ENCODE results near the gene SMAD4.
A peak's percentile ranks its signal among the peaks of the same experiment; 100 is the strongest.
"Not testable (repeated sequence)": the region's sequence is repeated elsewhere in the genome, so short reads cannot be mapped to it uniquely, and the experiment has no call there.

The SMAD4 gene

DNA sequence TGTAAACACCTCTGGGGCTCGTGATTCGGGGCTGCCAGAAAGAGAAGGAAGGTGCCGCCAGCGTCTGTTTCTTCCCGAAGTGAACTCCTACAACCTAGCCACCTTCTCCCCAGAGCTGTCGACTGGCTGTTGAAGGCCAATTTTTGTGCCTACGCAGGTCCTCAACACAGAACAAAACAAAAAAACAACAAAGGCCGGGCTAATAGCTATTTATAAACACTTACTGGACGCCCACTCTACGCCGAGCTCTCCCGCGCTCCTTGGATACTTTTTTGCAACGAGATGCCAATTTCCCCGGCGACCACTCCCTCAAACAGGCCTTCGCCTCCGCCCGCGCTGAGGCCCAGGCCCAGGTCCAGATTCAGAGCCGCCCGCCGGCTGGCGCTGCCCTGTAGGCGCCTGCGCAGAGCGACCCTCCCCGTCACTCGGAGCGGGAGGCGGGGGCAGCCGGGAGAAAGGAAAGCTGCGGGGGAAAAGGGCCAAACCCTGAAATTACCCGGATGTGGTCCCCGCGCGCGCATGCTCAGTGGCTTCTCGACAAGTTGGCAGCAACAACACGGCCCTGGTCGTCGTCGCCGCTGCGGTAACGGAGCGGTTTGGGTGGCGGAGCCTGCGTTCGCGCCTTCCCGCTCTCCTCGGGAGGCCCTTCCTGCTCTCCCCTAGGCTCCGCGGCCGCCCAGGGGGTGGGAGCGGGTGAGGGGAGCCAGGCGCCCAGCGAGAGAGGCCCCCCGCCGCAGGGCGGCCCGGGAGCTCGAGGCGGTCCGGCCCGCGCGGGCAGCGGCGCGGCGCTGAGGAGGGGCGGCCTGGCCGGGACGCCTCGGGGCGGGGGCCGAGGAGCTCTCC lies at the start of gene SMAD4:
TSS of gene SMAD4 (plus strand) at position 520 of the 843 bp plus-strand sequence. CDS start 16,834 bp downstream, outside the sequence.
- DNase-seq (ENCODE audit: low spot score): peak; percentile 93

DNA sequence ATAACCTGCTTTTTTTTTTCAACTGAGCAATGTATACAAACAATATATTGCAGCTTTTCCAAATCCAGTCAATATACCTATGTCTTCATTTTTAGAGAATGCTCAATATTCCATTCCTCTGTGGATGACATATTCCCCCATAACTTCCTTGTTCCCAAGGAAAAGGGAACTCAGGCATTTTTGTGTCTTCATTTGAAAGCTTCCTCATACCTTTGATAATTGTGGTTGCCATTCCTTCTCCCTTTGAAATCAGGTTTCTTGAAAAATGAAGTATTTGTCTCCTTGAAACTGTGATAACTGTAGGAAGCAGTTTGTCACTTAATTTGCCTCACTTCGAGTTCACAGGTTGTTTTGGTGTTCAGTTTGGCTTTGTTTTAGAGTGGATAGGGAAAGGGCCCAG lies 48.6 kb upstream of the SMAD4 start:
- no peak for DNase-seq (ENCODE audit: low spot score)

DNA sequence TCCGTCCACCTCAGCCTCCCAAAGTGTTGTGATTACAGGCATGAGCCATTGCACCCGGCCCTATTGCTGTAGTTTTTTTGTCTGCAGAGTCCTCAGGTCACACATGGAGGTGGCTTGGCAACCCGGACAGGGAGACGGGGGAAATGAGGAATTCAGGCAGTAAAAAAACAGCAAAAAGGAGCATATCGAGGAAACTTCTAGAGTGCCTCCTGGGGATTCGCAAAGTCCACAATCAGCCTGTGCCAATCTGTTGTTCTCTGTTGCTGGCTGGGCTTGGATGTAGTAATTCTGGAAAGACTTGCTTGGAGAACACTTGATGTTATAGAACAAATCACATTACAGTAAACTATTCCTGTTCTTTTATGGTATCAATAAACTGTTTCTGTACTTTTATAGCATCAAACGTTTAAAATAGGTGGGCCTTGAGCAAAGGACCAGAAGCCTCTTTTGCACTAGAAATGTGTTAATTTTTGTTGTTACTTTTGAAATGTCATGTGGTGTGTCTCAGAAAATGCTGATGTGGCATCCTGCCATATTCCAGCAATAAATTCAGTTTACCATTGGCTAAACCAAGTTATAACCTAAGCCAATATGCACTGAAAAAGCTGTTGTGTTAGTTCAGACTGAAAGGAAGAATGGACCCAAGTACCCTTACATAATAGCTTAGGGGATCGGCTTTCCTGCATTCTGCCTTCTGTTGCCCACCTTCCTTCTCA lies 47.8 kb upstream of the SMAD4 start:
- no peak for DNase-seq (ENCODE audit: low spot score)

DNA sequence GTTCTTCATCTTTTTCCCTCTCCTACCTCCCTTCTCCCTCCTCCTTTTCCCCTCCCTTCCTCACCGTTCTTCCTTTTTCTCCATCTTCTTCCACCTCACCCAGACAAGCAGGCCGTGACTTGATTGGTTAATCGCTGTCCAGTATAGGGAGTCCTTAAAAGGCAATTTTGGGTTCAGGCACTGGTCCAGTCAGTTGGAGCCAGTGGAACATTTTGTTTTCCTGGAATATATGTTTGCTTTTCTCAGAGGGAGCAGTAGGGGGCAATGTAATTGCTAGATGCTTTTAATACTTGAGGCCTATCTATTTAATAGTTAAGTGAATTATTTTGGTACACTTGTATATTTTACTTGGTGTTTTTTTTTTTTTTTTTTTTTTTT lies 47.2 kb upstream of the SMAD4 start:
- no peak for DNase-seq (ENCODE audit: low spot score)

DNA sequence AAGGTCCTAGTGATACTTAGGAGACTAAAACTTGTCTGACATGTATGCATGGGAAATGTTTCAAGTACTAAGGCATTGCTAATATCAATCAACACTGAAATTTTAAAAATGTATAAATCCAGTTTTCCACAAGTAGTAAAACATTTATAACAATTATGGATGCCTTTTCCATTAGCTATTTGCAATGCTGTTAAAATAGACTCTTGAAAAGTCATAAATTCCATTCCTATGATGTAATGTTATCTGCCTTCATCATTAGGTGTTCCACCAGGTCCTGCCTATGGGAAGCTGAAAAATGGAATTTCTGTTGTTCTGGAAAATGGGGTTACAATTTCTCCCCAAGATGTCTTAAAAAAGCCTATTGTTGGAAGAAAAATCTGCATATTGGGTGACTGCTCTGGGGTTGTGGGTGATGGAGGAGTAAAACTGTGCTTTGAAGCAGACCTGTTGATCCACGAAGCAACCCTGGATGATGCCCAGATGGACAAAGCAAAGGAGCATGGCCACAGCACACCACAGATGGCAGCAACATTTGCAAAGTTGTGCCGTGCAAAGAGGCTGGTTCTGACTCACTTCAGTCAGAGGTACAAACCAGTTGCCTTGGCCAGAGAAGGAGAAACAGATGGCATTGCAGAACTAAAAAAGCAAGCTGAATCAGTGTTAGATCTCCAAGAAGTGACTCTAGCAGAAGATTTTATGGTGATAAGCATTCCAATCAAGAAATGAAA lies 43.5 kb upstream of the SMAD4 start:
- DNase-seq (ENCODE audit: low spot score): no peak

DNA sequence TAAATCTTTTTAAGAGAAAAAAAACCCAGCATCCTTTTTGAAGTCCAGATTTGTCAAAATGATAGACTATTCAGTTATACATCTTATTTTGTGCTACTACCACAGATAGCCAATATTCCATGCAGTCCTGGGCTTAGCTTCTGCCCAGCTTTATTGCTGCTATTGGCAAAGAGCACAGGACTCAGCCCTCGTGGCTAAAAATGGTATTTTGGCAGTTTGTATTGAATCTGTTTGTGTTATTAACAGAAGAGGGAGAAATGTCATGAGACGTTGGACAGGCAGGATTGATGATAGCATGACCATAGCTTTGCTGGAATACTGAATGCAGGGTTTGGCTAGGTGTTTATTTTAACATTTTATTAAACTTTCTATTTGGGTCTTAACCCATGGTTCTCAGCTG lies 42.8 kb upstream of the SMAD4 start:
- DNase-seq (ENCODE audit: low spot score): no peak

DNA sequence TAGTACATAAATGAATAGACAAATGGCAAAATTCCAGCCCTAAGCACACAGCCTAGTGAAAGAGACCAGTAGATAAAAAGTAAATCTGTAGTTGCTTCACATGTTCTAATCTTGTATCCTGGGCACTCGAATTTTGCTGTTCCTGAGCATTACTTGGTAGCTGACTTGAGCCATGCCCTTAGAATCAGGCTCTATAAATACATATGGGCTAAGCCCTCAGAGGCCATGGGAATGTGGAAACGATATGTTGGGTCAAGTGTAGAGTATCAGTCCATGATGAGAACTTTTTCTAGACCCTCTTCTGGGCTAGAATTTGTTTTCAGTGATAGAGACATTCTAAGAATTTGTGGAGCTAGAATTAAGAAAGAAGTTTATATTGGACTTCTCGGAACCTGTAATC lies 40.3 kb upstream of the SMAD4 start:
- DNase-seq (ENCODE audit: low spot score): no peak

DNA sequence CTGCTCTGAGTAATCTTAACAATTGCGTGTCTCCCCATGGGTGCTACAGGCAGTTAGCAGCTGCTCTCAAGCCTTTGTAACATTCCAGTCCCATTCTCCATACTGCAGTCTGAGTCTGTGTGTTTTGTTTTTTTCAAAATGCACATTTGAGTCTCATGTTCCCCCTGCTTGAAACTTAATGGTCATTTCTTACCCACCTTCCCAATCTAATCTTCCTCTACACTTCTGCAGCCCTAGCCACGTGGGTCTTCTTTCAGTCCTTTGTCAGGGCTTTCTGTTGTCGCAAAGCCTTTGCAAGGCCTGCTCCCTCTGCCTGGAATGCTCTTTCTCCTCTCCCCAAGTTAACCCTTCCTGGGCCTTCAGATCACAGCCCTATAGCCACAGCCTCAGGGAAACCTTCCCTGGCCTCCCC lies 37.7 kb upstream of the SMAD4 start:
- DNase-seq (ENCODE audit: low spot score): no peak

DNA sequence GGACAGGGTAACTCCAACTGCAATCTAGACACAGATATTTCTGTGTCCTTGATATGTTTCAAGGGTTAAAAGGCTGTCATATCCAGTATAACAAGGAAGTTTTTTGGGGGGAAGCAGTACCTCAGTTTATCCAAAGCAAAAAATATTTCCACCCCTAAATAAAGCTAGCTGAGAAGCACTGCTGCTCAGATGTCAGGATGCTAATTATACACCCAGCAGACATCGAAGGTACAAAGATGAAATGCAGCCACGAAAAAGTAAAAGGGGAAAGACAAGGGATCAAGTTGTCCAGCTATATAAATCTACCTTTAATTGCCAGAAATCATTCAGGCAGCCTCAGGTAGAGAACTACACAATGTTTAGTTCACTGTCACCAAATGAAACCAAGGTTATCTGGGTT lies 36.0 kb upstream of the SMAD4 start:
- DNase-seq (ENCODE audit: low spot score): no peak

DNA sequence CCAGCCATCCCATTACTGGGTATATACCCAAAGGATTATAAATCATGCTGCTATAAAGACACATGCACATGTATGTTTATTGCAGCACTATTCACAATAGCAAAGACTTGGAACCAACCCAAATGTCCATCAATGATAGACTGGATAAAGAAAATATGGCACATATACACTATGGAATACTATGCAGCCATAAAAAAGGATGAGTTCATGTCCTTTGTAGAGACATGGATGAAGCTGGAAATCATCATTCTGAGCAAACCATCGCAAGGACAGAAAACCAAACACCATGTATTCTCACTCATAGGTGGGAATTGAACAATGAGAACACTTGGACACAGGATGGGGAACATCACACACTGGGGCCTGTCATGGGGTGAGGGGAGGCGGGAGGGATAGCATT lies 26.8 kb upstream of the SMAD4 start:
- DNase-seq (ENCODE audit: low spot score): not testable (repeated sequence)

DNA sequence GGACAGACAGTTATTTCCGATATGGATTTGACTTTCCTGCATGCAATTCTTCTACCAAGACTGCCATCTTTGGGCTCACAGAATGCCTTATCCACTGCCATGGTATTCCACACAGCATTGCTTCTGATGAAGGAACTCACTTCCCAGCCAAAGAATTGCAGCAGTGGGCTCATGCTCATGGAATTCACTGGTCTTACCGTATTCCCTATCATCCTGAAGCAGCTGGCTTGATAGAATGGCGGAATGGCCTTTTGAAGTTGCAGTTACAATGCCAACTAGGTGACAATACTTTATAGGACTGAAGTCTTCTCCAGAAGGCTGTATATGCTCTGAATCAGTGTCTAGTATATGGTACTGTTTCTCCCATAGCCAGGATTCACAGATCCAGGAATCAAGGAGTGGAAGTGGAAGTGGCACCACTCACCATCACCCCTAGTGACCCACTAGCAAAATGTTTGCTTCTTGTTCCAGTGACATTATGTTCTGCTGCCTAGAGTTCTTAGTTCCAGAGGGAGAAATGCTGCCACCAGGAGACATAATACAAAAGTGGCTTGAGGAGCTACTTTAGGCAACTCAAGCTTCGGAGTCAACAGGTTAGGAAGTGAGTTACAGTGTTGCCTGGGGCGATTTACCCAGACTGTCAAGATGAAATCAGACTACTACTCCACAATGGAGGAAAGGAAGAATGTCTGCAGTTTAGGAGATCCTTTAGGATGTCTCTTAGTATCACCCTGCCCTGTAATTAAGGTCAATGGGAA lies 23.8 kb upstream of the SMAD4 start:
- DNase-seq (ENCODE audit: low spot score): no peak

DNA sequence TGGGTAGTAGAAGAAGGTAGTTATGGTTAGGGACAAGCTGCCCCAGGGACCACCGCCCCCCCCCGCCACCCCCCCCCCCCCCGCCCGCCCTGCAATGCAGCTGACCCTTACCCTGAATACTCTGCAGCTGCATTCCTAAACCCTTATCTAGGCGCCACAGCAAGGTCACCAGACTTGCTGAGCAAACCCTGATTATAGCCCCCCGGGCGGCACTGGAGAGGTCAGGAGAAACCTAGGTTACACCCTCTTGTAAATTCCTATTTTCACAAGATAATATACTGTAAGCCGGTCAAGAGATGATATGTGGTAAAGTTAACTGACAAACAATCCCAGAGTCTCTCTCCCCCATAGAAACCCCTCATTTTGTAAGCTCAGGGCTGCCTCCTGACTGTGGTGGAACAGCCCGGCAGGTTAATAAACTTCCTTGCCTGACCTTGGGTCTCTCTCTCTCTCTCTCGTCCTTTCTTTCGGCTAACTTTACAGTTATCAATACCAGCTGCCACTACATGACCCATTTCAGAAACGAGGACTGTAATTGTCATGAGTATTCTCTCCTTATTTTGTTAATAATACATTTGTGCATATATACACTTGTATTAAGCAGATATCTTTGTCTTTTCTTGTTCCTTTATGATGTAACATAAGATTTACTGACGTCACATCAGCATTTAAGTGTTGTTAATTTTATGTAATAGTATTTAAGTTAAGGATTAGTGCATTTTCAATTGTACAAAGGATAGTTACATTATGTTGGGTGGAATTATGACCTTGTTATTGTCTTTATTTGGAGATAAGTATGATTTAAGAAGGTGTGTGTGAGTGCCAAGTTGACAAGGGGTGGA lies 22.8 kb upstream of the SMAD4 start:
- no peak for DNase-seq (ENCODE audit: low spot score)

DNA sequence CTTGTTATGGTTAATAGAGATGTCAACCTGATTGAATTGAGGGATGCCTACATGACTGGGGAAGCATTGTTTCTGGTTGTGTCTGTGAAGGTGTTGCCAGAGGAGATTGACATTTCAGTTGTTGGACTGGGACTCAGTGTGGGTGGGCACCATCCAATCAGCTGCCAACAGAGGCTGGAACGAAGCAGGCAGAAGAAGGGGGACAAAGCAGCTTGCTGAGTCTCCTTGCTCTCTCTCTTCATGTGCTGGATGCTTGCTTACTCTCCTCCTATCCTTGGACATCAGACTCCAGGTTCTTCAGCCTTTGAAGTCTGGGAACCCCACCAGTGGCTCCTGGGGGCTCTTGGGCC lies 22.2 kb upstream of the SMAD4 start:
- no peak for DNase-seq (ENCODE audit: low spot score)

DNA sequence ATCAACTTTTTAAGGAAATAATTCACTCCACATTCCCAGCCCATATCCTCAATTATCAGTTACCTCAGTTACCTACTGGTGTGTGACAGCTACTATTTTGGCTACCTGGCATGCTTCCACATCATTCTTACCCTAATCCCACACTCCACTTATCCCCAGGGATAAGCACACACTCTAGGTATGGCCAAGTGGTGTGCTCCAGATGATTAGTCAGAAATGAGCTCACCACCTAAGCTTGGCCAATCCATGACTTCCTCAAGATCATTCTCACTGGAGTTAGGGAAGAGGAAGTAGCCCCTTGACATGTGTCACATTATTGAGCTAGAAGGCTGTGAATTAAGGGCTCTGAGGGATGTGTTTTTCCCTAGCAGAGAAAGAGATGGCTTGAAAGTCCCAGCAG lies 20.9 kb upstream of the SMAD4 start:
- peak; percentile 59 for DNase-seq (ENCODE audit: low spot score)

DNA sequence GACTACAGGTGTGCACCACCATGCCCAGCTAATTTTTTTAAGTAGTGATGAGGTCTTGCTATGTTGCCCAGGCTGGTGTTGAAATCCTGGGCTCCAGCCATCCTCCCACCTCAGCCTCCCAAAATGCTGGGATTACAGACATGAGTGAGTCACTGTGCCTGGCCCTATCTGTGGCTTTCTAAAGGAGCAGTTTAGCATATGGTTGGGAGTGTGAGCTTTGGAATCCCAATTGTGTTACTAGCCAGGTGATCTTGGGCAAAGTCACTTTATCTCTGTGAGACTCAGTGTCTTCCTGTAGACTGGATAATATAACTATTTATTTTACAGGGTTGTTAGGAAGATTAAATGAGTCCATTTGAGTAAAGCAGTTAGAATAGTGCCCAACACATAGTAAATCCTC lies 19.8 kb upstream of the SMAD4 start:
- DNase-seq (ENCODE audit: low spot score): no peak

DNA sequence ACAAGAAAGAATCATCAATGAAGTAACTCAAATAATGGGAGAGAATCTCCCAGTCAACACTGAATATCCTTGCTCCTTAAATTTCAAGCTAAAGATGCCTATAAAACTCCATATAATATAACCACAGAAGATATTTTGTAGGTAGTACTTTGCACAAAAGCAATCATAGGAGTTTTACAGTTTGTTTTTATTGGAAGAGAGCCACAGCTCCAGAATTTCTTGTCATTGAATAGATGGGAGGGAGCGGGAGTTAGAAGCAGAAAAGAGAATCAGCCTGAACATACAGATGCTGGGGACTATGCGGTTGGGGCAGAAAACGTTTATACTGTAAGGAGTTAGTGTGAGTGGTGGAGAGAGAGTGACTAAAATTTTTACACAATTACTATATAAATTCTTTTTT lies 18.3 kb upstream of the SMAD4 start:
- DNase-seq (ENCODE audit: low spot score): no peak

DNA sequence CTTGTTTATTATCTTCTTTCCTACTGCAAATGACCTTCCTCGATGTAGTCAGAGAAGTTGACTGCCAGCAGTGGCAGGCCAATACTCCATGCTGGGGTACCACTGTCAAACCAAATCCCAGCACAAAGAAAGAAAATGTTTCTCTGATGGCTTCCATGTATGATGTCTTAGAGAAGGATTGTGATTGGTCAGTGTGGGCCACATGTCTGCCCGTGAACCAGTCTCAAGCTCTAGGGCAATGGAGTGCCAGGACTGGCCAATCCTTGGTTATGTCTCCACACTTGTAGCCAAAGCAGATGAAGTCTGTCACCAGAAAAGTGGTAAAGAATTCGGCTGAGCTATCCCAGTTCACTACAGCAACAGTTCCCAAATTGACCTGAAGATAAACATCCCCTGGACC lies 17.6 kb upstream of the SMAD4 start:
- no peak for DNase-seq (ENCODE audit: low spot score)

DNA sequence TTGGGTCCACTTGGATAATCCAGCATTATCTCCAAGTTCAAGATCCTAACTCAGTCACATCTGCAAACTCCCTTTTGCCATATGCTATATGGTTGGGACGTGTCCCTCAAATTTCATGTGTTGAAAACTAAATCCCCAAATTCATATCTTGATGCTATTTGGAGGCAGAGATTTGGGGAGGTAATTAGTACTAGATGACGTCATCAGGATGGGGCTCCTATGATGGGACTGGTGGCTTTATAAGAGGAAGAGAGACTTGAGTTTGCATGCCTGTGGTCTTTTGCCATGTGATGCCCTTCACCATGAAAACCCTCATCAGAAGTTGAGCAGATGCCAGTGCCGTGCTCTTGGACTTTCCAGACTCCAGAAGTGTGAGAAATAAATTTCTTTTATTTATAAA lies 16.8 kb upstream of the SMAD4 start:
- no peak for DNase-seq (ENCODE audit: low spot score)

DNA sequence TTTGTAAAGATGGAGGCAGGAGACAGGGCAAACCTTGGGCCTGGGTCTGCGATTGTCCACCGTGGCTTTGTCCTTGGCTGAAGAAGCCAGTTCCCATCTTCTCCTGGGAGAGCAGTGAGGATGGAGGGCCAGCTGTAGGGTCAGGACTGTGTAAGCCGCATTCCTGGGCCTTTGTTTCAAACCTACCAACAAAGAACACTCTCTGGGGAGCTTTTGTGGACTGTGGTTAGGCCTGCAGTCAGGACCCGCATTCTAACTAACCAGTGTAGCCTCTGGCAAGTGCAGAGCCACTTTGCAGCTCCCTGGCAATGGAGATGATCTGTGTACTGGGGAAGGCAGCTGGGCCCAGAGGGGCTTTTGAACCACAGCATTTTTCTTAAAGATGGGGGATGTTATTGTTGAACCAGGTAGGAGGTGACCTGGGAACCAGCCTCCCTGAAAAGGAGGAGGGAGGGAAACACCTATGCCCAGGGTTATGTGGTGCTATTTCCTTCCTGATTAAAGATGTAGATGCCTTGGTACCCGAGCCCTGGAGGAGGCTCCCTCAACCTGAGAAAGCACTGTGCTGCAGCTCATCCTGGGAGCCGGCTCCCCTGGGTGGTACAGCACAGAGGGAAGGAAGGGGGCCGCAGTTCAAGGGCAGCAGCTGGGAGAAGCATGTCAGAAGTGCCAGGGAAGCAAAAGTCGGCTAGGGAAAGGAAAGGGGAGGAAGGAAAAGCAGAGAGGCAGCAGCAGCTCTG lies 12.7 kb upstream of the SMAD4 start:
- no peak for DNase-seq (ENCODE audit: low spot score)

DNA sequence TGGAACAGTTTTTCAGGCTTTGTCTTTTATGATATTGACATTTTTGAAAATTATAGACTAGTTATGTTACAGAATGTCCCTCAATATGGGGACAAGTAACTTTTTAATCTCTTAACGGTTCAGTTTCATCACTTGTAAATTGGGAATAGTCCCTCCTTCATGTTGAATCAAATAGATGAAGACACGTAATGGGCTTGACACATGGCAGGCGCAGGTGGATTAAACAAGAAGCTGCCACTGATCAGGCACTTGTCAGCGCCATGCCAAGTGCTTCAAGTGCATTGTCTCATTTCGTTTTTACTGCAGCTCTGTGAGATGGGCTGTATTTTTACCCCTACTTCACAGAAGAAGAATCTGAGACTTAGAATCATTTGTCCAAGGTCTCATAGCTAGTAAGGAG lies 9.5 kb upstream of the SMAD4 start:
- DNase-seq (ENCODE audit: low spot score): no peak

Measured in RKO (cell line).